ENCODE data around the gene DPF1.
"Not testable (repeated sequence)": the region's sequence is repeated elsewhere in the genome, so short reads cannot be mapped to it uniquely, and the experiment has no call there.

DPF1 gene

DNA sequence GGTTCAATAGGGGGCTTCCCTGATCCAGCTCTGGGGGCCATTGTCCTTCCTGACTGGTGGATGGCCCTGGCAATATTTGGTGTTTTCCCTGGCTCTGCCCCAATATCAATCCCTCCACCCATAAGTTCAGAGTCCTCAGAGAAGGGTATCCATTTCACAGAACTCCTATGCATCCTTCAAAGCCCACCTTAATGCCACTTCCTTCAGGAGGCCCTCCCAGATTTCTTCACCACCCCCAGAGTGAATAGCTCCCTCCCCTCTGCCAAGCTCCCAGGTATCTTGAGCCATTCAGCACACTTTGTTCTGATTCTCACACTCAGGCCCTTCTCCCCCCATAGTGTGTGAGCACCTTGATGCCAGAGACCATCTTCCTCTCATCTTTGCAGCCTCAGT lies 26.4 kb upstream of the DPF1 start:
- no peak for DNase-seq

DNA sequence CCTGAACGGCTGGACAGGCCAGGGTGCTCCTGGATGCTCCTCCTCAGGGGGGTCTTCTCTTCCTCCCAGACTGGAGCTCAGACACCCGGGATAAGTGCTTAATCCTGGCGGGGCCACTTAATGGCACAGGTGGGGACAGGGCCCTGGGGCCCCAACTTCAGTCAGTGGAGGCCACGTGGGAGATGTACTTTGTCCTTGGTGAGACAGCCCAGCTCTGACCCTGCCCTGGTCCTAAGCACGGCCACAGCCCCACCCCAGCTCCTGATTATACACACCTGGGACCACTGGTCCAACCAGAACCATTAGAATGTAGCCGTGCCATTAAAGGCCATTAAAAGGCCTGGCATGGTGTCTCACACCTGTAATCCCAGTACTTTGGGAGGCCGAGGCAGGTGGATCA lies 24.4 kb upstream of the DPF1 start:
- no peak for DNase-seq

GRCh38 chr19:38247734-38248268 lies 23.8 kb upstream of the DPF1 start:
- DNase-seq, result no peak

DNA sequence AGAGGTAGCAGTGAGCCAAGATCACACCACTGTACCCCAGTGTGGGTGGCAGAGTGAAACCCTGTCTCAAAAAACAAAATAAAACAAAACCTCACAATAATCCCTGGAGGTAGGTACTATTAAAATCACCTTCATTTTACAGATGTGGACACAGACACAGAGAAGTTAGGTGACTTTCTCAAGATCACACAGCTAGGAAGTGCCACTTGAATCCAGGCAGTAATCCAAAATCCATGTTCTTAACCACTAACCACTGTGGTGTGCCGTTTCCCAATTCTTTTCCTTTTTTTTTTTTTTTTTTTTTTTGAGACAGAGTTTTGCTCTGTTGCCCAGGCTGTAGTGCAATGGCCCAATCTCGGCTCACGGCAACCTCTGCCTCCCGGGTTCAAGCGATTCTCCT lies 23.1 kb upstream of the DPF1 start:
- no peak for DNase-seq

DNA sequence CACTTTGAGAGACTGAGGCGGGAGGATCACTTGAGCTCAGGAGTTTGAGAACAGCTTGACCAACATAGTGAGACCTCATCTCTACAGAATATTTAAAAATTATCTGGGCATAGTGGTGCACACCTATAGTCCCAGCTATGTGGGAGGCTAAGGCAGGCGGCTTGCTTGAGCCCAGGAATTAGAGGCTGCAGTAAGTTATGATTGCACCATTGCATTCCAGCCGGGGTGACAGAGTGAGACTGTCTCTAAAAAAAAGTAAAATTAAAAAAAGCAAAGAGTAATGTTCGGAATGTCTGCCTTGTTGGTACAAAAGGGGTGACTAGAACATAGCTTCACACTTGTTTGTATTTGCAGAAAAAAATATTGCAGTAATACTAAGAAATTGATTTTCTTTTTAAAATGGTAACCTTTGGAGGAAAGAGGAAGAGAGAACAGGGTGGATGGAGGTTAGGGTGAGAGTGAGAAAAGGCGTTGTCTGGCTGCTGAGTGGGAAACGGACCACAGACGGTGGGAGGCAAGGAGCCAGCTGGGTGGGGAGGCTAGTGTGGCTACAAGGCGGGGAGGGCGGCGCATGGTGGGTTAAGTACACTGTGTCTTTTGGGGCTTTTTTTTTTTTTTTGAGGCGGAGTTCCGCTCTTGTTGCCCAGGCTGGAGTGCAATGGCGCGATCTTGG lies 21.9 kb upstream of the DPF1 start:
- no peak for DNase-seq

GRCh38 chr19:38243279-38243673 lies 19.3 kb upstream of the DPF1 start:
- no peak for DNase-seq

GRCh38 chr19:38239816-38240215 lies 15.8 kb upstream of the DPF1 start:
- no peak for DNase-seq

DNA sequence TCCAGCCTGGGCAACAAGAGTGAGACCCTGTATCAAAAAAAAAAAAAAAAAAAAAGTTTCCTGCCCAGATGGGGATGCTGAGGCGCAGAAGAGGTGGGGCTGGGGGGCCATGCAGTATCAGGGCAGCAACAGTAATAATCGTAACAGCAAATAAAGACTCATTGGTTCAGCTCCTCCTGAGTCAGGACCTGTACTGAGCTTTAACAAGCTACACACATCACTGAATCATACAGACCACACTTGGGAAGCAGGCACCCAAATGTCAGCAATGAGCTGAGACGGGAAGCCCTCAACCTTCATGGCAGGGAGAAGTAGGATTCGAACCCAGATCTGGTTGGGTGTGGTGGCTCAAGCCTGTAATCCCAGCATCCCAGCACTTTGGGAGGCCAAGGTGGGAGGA lies 10.6 kb upstream of the DPF1 start:
- DNase-seq, result no peak

DNA sequence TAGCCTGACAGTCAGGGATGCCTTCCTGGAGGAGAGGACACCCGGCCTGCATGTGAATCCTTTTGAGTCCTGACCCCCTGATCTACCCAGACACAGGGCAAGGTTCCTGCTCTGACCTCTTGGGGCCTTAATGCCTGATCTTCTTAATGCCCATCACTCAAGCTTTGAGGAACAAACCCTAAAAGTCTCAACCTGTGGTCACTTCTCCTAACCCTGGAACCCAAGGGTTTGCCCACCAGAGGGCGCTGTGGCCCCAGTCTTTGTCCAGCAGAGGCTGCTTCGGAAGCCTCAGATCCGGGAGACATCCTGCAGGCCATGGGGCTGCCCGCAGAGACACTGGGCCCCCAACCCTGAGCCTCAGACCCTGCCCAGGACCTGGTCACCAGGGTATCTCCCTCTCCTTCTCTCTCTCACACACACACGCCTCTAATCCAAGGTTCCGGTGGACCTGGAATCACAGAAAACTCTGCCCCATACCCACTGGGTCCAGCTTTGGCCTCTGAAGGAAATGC lies 9.8 kb upstream of the DPF1 start:
- DNase-seq, result peak; percentile 87

DNA sequence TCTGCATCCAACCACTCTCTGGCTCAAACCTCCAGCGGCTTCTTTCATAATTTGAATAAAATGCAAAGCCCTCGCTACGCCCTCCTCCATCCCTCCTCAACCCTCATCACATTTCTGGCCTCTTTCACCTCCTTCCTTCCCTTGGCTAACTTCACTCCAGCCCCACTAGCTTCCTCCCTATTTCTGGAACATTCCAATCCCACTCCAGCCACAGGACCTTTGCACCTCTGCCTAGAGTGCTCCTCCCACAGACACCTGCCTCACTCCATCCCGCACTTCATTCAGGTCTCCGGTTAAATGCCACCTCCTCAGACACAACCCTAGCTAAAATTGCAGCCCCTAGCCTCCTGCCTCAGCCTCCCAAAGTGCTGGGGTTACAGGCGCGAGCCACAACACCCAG lies 7.9 kb upstream of the DPF1 start:
- no peak for DNase-seq

- not testable (repeated sequence) for DNase-seq
Observed at GRCh38 chr19:38230506-38231133, 6.6 kb upstream of the DPF1 start.

DNA sequence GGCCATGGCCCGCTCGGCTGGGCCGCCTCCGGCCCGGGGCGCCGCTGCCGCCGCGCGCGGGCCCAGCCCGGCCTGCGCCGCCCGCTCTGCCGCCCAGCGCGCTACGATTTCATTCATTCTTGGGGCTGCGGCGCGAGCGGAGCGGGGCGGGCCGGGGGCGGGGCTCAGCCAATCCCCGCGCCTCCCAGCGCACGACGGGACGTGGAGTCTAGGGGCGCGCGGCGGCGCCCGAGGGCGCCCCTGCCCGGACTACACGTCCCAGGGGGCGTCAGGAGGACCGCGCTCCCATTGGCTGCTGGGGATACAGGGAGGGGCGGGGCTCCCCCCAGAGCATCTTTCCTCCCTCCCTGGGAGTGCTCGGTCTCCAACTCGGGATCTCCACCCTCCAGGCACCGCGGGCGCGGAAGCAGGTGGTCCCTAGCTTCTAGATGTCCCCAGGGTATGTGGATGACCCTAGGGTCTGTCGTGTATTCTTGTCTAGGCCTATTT lies 5.6 kb upstream of the DPF1 start:
- DNase-seq, result peak; percentile 81

GRCh38 chr19:38228491-38229439 lies 4.7 kb upstream of the DPF1 start:
- no peak for DNase-seq

GRCh38 chr19:38228005-38228377 lies 4.0 kb upstream of the DPF1 start:
- no peak for DNase-seq

GRCh38 chr19:38227287-38228004 lies 3.4 kb upstream of the DPF1 start:
- no peak for DNase-seq

GRCh38 chr19:38224863-38225218 lies 819 bp upstream of the DPF1 start:
- DNase-seq, result not testable (repeated sequence)

- no peak for DNase-seq
Observed at GRCh38 chr19:38223617-38224013, 407 bp downstream of the DPF1 start.

DNA sequence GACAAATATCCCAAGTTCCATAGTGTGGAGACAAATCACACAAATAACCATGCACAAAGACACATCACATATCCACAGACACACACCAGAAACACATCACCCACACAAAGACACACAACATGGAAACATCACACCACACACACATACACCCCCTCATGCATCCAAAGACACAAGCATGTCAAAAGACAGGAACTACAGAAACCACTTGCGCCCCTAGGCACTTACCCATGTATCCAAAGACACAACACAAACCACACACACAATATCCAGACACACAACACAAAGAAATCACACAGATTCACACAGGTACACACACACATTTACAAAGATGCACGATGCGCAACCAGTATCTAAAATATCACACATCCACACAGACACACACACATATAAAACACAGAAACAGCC lies 901 bp downstream of the DPF1 start:
- no peak for DNase-seq

DNA sequence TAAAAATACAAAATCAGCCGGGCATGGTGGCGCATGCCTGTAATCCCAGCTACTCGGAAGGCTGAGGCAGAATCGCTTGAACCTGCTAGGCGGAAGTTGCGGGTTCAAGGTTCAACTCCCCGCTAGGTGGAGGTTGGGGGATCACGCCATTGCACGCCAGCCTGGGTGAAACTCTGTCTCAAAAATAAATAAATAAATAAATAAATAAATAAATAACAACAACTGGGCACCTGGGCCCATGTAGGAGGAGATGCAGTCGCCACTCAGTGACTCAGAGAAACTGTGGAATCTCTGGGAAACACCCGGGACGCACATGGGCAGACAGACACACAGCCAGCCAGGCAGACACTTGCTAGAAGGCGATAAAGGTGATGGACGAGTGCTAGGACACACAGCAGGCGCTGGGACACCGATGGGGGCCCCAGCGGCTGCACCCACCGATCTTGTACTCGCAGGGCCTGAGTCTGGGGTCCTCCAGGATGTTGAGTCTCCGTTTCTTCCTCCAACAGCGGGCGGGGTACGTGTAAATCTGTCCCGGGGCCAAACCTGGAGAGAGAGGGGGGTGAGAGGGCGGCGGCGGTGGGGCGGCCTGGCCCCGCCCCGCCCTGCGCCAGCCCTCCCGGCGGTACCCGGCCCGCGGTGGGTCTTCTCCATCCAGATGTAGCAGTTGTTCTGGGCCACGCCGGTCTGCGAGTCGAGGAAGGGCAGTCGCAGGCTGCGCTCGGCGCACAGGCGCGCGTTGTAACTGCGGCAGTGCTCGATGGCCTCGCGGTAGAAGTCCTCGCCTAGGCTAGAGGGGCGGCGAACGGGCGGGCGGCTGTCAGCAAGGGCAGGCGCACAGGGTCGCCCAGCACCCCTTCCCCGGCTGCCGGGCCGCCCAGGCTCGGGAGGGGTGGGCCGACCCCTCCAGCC lies 1.8 kb downstream of the DPF1 start:
- no peak for DNase-seq

DNA sequence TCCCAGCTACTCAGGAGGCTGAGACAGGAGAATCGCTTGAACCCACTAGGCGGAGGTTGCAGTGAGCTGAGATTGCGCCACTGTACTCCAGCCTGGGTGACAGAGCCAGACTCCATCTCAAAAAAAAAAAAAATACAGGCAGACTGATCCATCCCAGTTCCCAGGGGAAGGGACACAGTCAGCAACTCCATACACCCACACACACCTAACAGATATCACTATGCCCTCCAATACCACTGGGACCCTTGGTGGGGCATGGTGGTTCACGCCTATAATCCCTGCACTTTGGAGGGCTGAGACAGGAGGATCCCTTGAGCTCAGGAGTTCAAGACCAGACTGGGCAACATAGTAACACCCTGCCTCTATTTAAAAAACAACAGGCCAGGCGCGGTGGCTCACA lies 2.6 kb downstream of the DPF1 start:
- no peak for DNase-seq

- no peak for DNase-seq
Observed at GRCh38 chr19:38219221-38219620, 4.8 kb downstream of the DPF1 start.

GRCh38 chr19:38218204-38218603 lies 5.8 kb downstream of the DPF1 start:
- DNase-seq, result no peak
